ENCODE data around the gene NIPAL1.
"Not testable (repeated sequence)": the region's sequence is repeated elsewhere in the genome, so short reads cannot be mapped to it uniquely, and the experiment has no call there.

The NIPAL1 gene
- total RNA-seq = 0.17 to 0.58 (median 0.44) reads per million in 3 donors

DNA sequence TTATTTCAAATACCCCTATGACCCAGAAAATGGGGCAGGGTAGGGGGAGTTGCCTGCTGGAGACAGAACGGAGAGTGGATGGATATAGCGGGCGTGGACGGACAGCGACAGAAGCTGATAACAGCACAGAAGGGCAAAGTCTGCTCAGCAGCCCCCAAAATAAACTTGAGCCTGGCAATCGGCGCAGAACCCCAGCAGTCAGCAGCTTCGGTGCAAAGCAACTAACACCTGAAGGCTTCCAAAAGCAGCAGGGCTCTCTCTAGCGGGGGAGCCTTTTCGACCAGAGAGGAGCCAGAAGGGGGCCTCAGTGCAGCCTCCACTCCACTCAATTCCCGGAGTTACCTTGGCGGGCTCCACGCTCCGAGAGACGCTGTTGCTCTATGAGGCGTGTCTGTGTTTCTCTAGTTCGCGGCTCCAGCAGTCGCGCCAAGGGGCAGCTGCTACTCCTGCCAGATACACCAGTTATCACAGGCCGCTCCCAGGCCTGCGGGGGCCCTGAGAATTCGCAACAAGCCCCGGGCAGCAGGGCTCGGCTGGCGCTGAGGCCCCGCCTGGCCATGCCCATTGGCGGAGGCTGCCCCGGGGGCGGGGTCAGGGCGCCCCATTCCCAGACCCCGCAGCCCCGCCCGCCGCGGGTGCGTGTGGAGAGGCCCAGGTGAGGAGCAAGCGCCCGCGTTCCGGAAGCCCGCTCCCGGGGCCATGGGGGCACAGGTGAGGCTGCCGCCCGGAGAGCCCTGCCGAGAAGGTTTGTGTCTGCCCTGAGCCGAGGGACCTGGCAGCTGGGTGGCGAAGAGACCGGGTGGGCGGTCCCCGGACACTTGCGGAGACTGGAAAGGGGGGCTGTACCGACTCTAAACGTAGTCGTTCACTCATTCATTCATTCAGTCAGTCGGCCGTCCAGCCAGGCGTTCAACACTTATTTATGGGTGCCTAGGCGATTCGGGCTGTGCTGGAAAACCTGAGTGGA, at the start of gene NIPAL1, which contains the start of gene CNGA1:
Gene NIPAL1, plus strand, starts transcription at position 632 of the 967 bp plus-strand sequence. Its CDS starts 68 bp downstream, at position 700.
Gene CNGA1, minus strand, starts transcription at position 541 of the 967 bp plus-strand sequence. CDS start 63,992 bp downstream, outside the sequence.
- H3K4me1 ChIP-seq (ENCODE audit: control insufficient read depth, insufficient read depth, low read length, poor library complexity, severe bottlenecking) = peaks cover 13% of the 10 kb centered on the region
- H3K36me3 ChIP-seq (ENCODE audit: control insufficient read depth, insufficient read depth, low read length) = no peaks in the 10 kb centered on the region
- no peaks in the 10 kb centered on the region for H3K9me3 ChIP-seq (ENCODE audit: control insufficient read depth, low read length)
- no peaks in the 10 kb centered on the region for H3K27me3 ChIP-seq (replicated peaks; ENCODE audit: control insufficient read depth, insufficient read depth, low read length, poor library complexity, severe bottlenecking)
- H3K27ac ChIP-seq (ENCODE audit: insufficient read depth, low read length, poor library complexity, severe bottlenecking) = peak within 1 kb of the TSS; percentile 33
- peak; percentile 43 to 64 (median 56) for DNase-seq
- H3K4me3 ChIP-seq (ENCODE audit: insufficient read depth, low read depth, low read length, poor library complexity, severe bottlenecking) = peak within 1 kb of the TSS; percentile 75

DNA sequence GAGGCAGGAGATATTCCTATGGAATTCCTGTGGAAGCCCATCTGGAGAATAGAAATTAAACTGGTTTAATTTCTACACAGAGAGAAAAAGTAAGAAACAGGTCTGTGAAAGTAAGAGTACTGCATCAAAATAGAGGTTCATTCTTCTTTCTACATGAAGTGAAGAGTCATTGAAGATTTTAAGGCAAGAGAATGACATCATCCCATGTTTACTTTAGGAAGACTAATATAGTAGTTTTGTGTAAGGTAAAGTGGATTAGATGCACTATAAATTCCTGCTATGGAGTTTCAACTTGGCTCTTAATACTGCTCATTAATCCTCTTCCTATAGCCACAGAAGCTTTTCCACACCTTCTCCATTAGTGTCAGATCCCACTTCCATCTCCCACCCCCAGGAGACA, 47.7 kb upstream of the NIPAL1 start:
- no peak for DNase-seq
- Histone ChIP-seq H3K36me3 (ENCODE audit: control insufficient read depth, insufficient read depth, low read length) (no peaks in the 10 kb centered on the region), H3K27me3 (replicated peaks; ENCODE audit: control insufficient read depth, insufficient read depth, low read length, poor library complexity, severe bottlenecking) (no peaks in the 10 kb centered on the region), H3K9me3 (ENCODE audit: control insufficient read depth, low read length) (no peaks in the 10 kb centered on the region), H3K4me1 (ENCODE audit: control insufficient read depth, insufficient read depth, low read length, poor library complexity, severe bottlenecking) (no peaks in the 10 kb centered on the region), H3K4me3 (ENCODE audit: insufficient read depth, low read depth, low read length, poor library complexity, severe bottlenecking) (no peak overlapping the region), H3K27ac (ENCODE audit: insufficient read depth, low read length, poor library complexity, severe bottlenecking) (no peak overlapping the region)

DNA sequence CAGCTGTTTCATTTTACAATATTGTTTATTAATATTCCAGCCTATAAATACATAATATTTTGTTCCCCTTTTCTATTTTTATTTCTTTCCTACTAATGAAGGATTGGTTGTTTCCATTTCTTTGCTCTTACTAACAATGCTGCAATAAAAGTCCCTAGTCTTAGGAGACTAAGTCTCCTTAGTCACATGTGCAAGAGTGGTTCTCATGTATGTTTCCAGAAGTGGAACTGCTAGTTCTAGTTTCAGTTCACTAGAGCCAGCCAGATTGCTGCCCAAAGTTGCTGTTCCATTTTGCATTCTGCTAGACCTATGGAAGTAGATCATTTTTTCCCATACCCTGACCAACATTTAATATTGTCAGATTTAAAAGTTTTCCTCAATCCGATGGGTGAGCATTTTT, 44.4 kb upstream of the NIPAL1 start:
- no peaks in the 10 kb centered on the region for H3K4me1 ChIP-seq (ENCODE audit: control insufficient read depth, insufficient read depth, low read length, poor library complexity, severe bottlenecking)
- no peak overlapping the region for H3K27ac ChIP-seq (ENCODE audit: insufficient read depth, low read length, poor library complexity, severe bottlenecking)
- no peak for DNase-seq
- H3K36me3 ChIP-seq (ENCODE audit: control insufficient read depth, insufficient read depth, low read length) = no peaks in the 10 kb centered on the region
- no peaks in the 10 kb centered on the region for H3K9me3 ChIP-seq (ENCODE audit: control insufficient read depth, low read length)
- no peak overlapping the region for H3K4me3 ChIP-seq (ENCODE audit: insufficient read depth, low read depth, low read length, poor library complexity, severe bottlenecking)
- no peaks in the 10 kb centered on the region for H3K27me3 ChIP-seq (replicated peaks; ENCODE audit: control insufficient read depth, insufficient read depth, low read length, poor library complexity, severe bottlenecking)

DNA sequence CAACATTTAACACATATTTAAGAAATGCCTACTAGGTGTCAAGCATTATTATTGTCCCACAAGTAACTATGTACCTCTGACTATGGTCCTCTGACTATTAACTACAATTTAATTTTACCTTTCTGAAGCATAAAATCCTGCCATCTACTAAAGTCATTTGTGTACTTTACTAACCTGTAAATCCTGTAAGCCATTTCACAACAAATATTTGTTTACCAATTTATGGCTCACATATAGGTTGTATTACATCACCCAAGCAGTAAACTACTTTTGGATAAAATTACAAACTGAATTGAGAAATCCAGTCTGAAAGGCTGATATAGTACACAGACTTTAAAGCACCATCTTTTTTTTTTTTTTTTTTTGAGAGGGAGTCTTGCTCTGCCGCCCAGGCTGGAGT, 43.9 kb upstream of the NIPAL1 start:
- no peaks in the 10 kb centered on the region for H3K27me3 ChIP-seq (replicated peaks; ENCODE audit: control insufficient read depth, insufficient read depth, low read length, poor library complexity, severe bottlenecking)
- H3K36me3 ChIP-seq (ENCODE audit: control insufficient read depth, insufficient read depth, low read length) = no peaks in the 10 kb centered on the region
- H3K4me1 ChIP-seq (ENCODE audit: control insufficient read depth, insufficient read depth, low read length, poor library complexity, severe bottlenecking) = no peaks in the 10 kb centered on the region
- no peak for DNase-seq
- no peak overlapping the region for H3K27ac ChIP-seq (ENCODE audit: insufficient read depth, low read length, poor library complexity, severe bottlenecking)
- H3K9me3 ChIP-seq (ENCODE audit: control insufficient read depth, low read length) = no peaks in the 10 kb centered on the region
- H3K4me3 ChIP-seq (ENCODE audit: insufficient read depth, low read depth, low read length, poor library complexity, severe bottlenecking) = no peak overlapping the region

DNA sequence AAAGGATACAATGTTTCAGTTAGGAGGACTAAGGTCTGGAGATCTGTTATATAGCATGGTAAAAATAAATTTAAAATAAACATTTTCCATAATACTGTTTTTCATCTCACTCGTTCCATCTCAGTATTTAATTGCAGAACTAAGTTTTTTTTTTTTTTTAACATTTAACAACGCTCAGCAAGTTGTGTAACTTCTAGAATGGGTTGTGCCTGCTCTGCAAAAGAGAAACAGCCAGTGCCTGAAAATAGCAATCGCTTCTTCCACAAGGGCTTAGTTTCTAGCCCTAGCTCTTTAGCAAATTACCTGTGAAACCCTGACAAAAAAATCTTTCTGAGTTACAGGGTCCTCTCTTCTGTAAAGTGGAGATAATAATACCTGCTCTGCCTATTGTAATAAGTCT, 42.0 kb upstream of the NIPAL1 start:
- DNase-seq = no peak
- Histone ChIP-seq H3K4me3 (ENCODE audit: insufficient read depth, low read depth, low read length, poor library complexity, severe bottlenecking) (no peak overlapping the region), H3K27me3 (replicated peaks; ENCODE audit: control insufficient read depth, insufficient read depth, low read length, poor library complexity, severe bottlenecking) (no peaks in the 10 kb centered on the region), H3K27ac (ENCODE audit: insufficient read depth, low read length, poor library complexity, severe bottlenecking) (no peak overlapping the region), H3K36me3 (ENCODE audit: control insufficient read depth, insufficient read depth, low read length) (no peaks in the 10 kb centered on the region), H3K4me1 (ENCODE audit: control insufficient read depth, insufficient read depth, low read length, poor library complexity, severe bottlenecking) (no peaks in the 10 kb centered on the region), H3K9me3 (ENCODE audit: control insufficient read depth, low read length) (no peaks in the 10 kb centered on the region)

DNA sequence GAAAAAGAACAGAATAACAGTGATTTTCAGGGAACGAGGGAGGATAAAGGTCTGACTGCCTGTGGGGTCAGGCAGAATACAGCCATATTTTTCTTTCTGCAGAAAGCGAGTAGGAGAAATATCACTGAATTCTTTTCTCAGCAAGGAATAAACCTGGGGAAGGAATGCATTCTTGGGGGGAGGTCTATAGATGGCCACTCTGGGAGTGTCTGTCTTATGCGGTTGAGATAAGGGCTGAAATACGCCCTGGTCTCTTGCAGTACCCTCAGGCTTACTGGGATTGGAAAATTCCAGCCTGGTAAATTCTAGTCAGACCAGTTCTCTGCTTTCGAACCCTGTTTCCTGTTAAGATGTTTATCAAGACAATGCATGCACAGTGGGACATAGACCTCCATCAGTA, 26.4 kb upstream of the NIPAL1 start:
- H3K27me3 ChIP-seq (replicated peaks; ENCODE audit: control insufficient read depth, insufficient read depth, low read length, poor library complexity, severe bottlenecking) = no peaks in the 10 kb centered on the region

DNA sequence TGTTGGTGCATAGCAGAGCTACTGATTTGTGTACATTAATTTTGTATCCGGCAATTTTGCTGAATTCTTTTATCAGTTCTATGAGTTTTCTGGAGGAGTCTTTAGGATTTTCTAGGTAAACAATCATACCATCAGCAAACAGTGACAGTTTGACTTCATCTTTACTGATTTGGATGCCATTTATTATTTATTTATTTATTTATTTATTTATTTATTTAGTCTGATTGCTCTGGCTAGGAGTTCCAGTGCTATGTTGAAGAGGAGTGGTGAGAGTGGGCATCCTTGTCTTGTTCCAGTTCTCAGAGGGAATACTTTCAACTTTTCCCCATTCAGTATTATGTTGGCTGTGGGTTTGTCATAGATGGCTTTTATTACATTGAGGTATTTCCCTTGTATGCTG, 24.1 kb upstream of the NIPAL1 start:
- not testable (repeated sequence) for H3K27me3 ChIP-seq (replicated peaks; ENCODE audit: control insufficient read depth, insufficient read depth, low read length, poor library complexity, severe bottlenecking); DNase-seq

More for the DNA sequence above, 26.4 kb upstream of the NIPAL1 start:
- H3K9me3 ChIP-seq (ENCODE audit: control insufficient read depth, low read length) = no peaks in the 10 kb centered on the region
- H3K4me1 ChIP-seq (ENCODE audit: control insufficient read depth, insufficient read depth, low read length, poor library complexity, severe bottlenecking) = no peaks in the 10 kb centered on the region
- H3K4me3 ChIP-seq (ENCODE audit: insufficient read depth, low read depth, low read length, poor library complexity, severe bottlenecking) = no peak overlapping the region
- DNase-seq = no peak
- no peak overlapping the region for H3K27ac ChIP-seq (ENCODE audit: insufficient read depth, low read length, poor library complexity, severe bottlenecking)
- no peaks in the 10 kb centered on the region for H3K36me3 ChIP-seq (ENCODE audit: control insufficient read depth, insufficient read depth, low read length)

DNA sequence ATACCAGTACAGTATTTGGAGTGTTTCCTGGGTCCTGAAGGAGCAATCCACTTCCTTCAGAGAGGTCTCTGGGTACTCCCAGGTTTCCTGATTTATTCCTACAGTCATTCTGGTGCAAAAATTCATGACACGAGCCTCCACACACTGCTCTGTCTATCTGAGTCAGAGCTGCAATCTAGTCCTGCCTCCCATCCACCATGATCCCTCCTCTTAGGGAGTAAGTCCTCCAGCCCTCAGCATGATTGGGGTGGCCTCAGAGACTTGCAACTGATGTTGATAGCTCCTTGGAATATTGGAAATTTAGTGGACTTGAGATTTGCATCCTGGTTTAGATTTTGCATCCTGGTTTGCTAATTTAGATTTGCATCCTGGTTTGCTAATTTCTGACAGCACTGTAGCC, 20.6 kb upstream of the NIPAL1 start:
- Histone ChIP-seq H3K36me3 (ENCODE audit: control insufficient read depth, insufficient read depth, low read length) (no peaks in the 10 kb centered on the region), H3K4me1 (ENCODE audit: control insufficient read depth, insufficient read depth, low read length, poor library complexity, severe bottlenecking) (no peaks in the 10 kb centered on the region), H3K27ac (ENCODE audit: insufficient read depth, low read length, poor library complexity, severe bottlenecking) (no peak overlapping the region), H3K4me3 (ENCODE audit: insufficient read depth, low read depth, low read length, poor library complexity, severe bottlenecking) (no peak overlapping the region), H3K27me3 (replicated peaks; ENCODE audit: control insufficient read depth, insufficient read depth, low read length, poor library complexity, severe bottlenecking) (no peaks in the 10 kb centered on the region), H3K9me3 (ENCODE audit: control insufficient read depth, low read length) (no peaks in the 10 kb centered on the region)
- DNase-seq = no peak

More for the DNA sequence above, 24.1 kb upstream of the NIPAL1 start:
- H3K27ac ChIP-seq (ENCODE audit: insufficient read depth, low read length, poor library complexity, severe bottlenecking); H3K9me3 ChIP-seq (ENCODE audit: control insufficient read depth, low read length); H3K4me1 ChIP-seq (ENCODE audit: control insufficient read depth, insufficient read depth, low read length, poor library complexity, severe bottlenecking); H3K36me3 ChIP-seq (ENCODE audit: control insufficient read depth, insufficient read depth, low read length); H3K4me3 ChIP-seq (ENCODE audit: insufficient read depth, low read depth, low read length, poor library complexity, severe bottlenecking): not testable (repeated sequence)

DNA sequence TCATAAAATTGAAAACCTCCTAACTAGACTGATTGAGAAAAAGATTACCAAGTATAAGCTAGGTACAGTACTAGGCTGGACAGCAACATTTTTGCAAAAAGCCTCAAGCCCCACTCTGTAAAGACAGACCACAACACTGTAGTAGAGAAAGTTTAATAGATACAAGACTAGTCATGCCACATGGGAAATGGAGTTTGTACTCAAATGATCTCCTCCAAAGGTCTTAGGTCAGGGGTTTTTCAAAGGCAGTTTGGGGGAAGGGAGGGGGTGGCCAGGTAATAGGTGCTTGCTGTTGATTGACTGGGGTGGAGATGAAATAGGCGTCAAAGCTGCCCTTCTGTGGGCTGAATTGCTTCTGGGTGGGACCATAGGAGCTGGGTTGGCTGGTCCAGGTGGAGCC, 14.3 kb upstream of the NIPAL1 start:
- no peak overlapping the region for H3K4me3 ChIP-seq (ENCODE audit: insufficient read depth, low read depth, low read length, poor library complexity, severe bottlenecking)
- no peaks in the 10 kb centered on the region for H3K9me3 ChIP-seq (ENCODE audit: control insufficient read depth, low read length)
- no peak overlapping the region for H3K27ac ChIP-seq (ENCODE audit: insufficient read depth, low read length, poor library complexity, severe bottlenecking)
- no peaks in the 10 kb centered on the region for H3K36me3 ChIP-seq (ENCODE audit: control insufficient read depth, insufficient read depth, low read length)
- H3K4me1 ChIP-seq (ENCODE audit: control insufficient read depth, insufficient read depth, low read length, poor library complexity, severe bottlenecking) = no peaks in the 10 kb centered on the region
- no peaks in the 10 kb centered on the region for H3K27me3 ChIP-seq (replicated peaks; ENCODE audit: control insufficient read depth, insufficient read depth, low read length, poor library complexity, severe bottlenecking)
- DNase-seq = no peak

DNA sequence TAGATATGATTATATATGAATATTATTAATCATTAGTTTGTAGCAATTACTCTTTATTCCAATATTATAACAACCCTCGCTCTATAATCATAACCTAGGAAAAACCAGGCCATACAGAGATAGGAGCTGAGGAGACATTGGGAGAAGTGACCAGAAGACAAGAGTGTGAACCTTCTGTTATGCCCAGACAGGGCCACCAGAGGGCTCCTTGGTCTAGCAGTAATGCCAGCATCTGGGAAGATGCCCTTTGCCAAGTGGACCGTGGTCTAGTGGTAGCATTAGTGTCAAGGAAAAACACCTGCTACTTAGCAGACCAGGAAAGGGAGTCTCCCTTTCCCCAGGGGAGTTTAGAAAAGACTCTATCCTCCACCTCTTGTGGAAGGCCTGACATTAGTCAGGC, 13.0 kb upstream of the NIPAL1 start:
- not testable (repeated sequence) for H3K27me3 ChIP-seq (replicated peaks; ENCODE audit: control insufficient read depth, insufficient read depth, low read length, poor library complexity, severe bottlenecking); H3K4me1 ChIP-seq (ENCODE audit: control insufficient read depth, insufficient read depth, low read length, poor library complexity, severe bottlenecking); H3K27ac ChIP-seq (ENCODE audit: insufficient read depth, low read length, poor library complexity, severe bottlenecking); H3K36me3 ChIP-seq (ENCODE audit: control insufficient read depth, insufficient read depth, low read length); H3K4me3 ChIP-seq (ENCODE audit: insufficient read depth, low read depth, low read length, poor library complexity, severe bottlenecking); H3K9me3 ChIP-seq (ENCODE audit: control insufficient read depth, low read length); DNase-seq

All from effector memory CD4-positive, alpha-beta T cell (primary cell).